Prostate gland (tissue), 2 donors: ENCODE measurements around the gene DENND4C. TPM values are rescaled to one million over a fixed set of nuclear protein-coding genes. Genes with fewer than 3 reads are reported as not detected.
"Not testable (repeated sequence)": the region's sequence is repeated elsewhere in the genome, so short reads cannot be mapped to it uniquely, and the experiment has no call there.

ENCODE experiments used
- DNase-seq: peaks from one replicate; pipeline ENCODE4 v3.0.0-alpha.2; 2019; ENCODE audit warnings: low spot score
- H3K27ac ChIP-seq, 2 donors: fragments of 200-600 bp; sonication (generic); 2 replicates each; pipeline ENCODE4 v1.5.1; 2017 to 2019
- H3K27me3 ChIP-seq: fragments of 200-600 bp; sonication (generic); replicated peaks from 2 replicates; pipeline ENCODE4 v1.5.1; 2019; ENCODE audit not compliant: insufficient read depth
- H3K36me3 ChIP-seq, 2 donors: fragments of 200-600 bp; sonication (generic); 1 replicate in 1 of 2; 2 replicates in 1 of 2; pipeline versions ENCODE4 v1.5.1 to v1.8.1; 2017 to 2019
- H3K4me1 ChIP-seq: fragments of 200-600 bp; sonication (generic); replicated peaks from 2 replicates; pipeline ENCODE4 v1.5.1; 2019
- H3K4me3 ChIP-seq, 2 donors: fragments of 200-600 bp; sonication (generic); 2 replicates each; pipeline ENCODE4 v1.5.1; 2017 to 2019
- H3K9me3 ChIP-seq: fragments of 200-600 bp; sonication (generic); 2 replicates; pipeline ENCODE4 v1.5.1; 2017
- CTCF ChIP-seq, 4 experiments: fragments of 200-600 bp in 2 of 4; fragments of 450-650 bp in 2 of 4; sonication (generic) in 2 of 4; IDR thresholded peaks; 1 replicate in 3 of 4; 2 replicates in 1 of 4; pipeline ENCODE4 v1.5.1; 2016 to 2019; ENCODE audit warnings: antibody characterized with exemption in 4 of 4, mild to moderate bottlenecking in 2 of 4, moderate library complexity in 2 of 4
- POLR2A ChIP-seq: fragments of 450-650 bp; IDR thresholded peaks from one replicate; pipeline ENCODE4 v1.6.1; 2016; ENCODE audit warnings: antibody characterized with exemption, mild to moderate bottlenecking
- POLR2AphosphoS5 ChIP-seq: sonication (generic); formaldehyde crosslinking; IDR thresholded peaks from one replicate; pipeline ENCODE4 v1.6.1; 2017; ENCODE audit warnings: antibody characterized with exemption
- WGBS: methylation state at CpG from one replicate; pipeline ENCODE4 v1.1.5; 2018; 5-methylcytosine and 5-hydroxymethylcytosine counted together
- intact Hi-C: fragments of 100-400 bp; cut with DNase I; formaldehyde crosslinking; loops from one replicate; pipeline ENCODE4 v1.14.2; 2022
- total RNA-seq, 2 donors: library from RNA; depleted of rRNA; stranded (reverse); fragments of >200 nt; gene quantifications; one replicate each; pipeline ENCODE4 v1.1.0, GENCODE V29; 2016

Gene DENND4C
- total RNA-seq, 2 donors from 2014 or later, result 71.4 to 104 TPM

- H3K27ac ChIP-seq, result no peak overlapping the region
- no peak for DNase-seq
- intact Hi-C loops, result no loop called here
- WGBS, result 69% methylated on average over 2 of the region's 2 CpGs
- H3K4me3 ChIP-seq, result no peak overlapping the region
- no peaks in the 10 kb centered on the region for H3K9me3 ChIP-seq
- H3K36me3 ChIP-seq, result no peaks in the 10 kb centered on the region
- H3K27me3 ChIP-seq, result no peaks in the 10 kb centered on the region
- H3K4me1 ChIP-seq, result no peaks in the 10 kb centered on the region
- TF ChIP-seq POLR2AphosphoS5 (peak; percentile 8), CTCF (IDR thresholded peaks at IDR 0.05) (no peak)
These were observed 156.8 kb downstream of the DENND4C start for GRCh38 chr9:19387317-19387716.

- H3K9me3 ChIP-seq, DNase-seq, H3K36me3 ChIP-seq, H3K4me1 ChIP-seq, intact Hi-C loops, H3K27me3 ChIP-seq, H3K4me3 ChIP-seq, H3K27ac ChIP-seq: not testable (repeated sequence)
- 95% methylated on average over 4 of the region's 4 CpGs for WGBS
These were observed 159.0 kb downstream of the DENND4C start for GRCh38 chr9:19389539-19389938.

- TF ChIP-seq CTCF (IDR thresholded peaks at IDR 0.05), result no peak
- no peak for TF ChIP-seq POLR2AphosphoS5
- TF ChIP-seq POLR2A, result no peak
- H3K27ac ChIP-seq, result no peak overlapping the region
- H3K9me3 ChIP-seq, result no peaks in the 10 kb centered on the region
- H3K27me3 ChIP-seq, result no peaks in the 10 kb centered on the region
- no peak overlapping the region for H3K4me3 ChIP-seq
- 57% methylated on average over 1 of the region's 1 CpG for WGBS
- intact Hi-C loops, result no loop called here
- H3K4me1 ChIP-seq, result no peaks in the 10 kb centered on the region
- no peaks in the 10 kb centered on the region for H3K36me3 ChIP-seq
- no peak for DNase-seq
These were observed 167.4 kb downstream of the DENND4C start for GRCh38 chr9:19397845-19398244.

- H3K4me1 ChIP-seq, DNase-seq, intact Hi-C loops, H3K27me3 ChIP-seq, H3K9me3 ChIP-seq, H3K4me3 ChIP-seq, H3K36me3 ChIP-seq: not testable (repeated sequence)
- H3K27ac ChIP-seq, result peak overlapping the region in 1 of 2 donors; percentile 79
- 72% methylated on average over 4 of the region's 4 CpGs for WGBS
These were observed 172.7 kb downstream of the DENND4C start for GRCh38 chr9:19403231-19403630.

- Histone ChIP-seq H3K27me3 (no peaks in the 10 kb centered on the region), H3K4me3 (no peak overlapping the region), H3K4me1 (peaks cover 4% of the 10 kb centered on the region), H3K27ac (peak overlapping the region; percentile 75 to 79), H3K9me3 (no peaks in the 10 kb centered on the region), H3K36me3 (no peaks in the 10 kb centered on the region)
- WGBS, result 51% methylated on average over 4 of the region's 4 CpGs
- DNase-seq, result peak; percentile 40
- intact Hi-C loops, result no loop called here
- TF ChIP-seq POLR2AphosphoS5 (peak; percentile 81), CTCF (IDR thresholded peaks at IDR 0.05) (no peak)
These were observed 174.0 kb downstream of the DENND4C start for GRCh38 chr9:19404283-19405075.

GRCh38 chr9:19405771-19406170, 175.3 kb downstream of the DENND4C start:
- Histone ChIP-seq H3K36me3 (no peaks in the 10 kb centered on the region), H3K4me1 (peaks cover 4% of the 10 kb centered on the region), H3K27me3 (no peaks in the 10 kb centered on the region), H3K9me3 (no peaks in the 10 kb centered on the region), H3K27ac (peak overlapping the region in 1 of 2 donors; percentile 60), H3K4me3 (no peak overlapping the region)
- intact Hi-C loops, result no loop called here
- WGBS, result 88% methylated on average over 1 of the region's 1 CpG
- TF ChIP-seq POLR2AphosphoS5 (no peak), POLR2A (no peak), CTCF (IDR thresholded peaks at IDR 0.05) (no peak)
- no peak for DNase-seq
